Stimulated activated CD4-positive, alpha-beta T cell treated with anti-CD3 and anti-CD28 coated beads, Interleukin-15, amount 100 ng/mL, for 48 hours (primary cell): ENCODE results near the gene TPI1.
"Not testable (repeated sequence)": the region's sequence is repeated elsewhere in the genome, so short reads cannot be mapped to it uniquely, and the experiment has no call there.

Experiments used
- DNase-seq, 2 donors: peaks; one replicate each; pipeline ENCODE4 v3.0.0-alpha.2; 2020; ENCODE audit warnings: low read depth in 2 of 2

Gene TPI1

DNA sequence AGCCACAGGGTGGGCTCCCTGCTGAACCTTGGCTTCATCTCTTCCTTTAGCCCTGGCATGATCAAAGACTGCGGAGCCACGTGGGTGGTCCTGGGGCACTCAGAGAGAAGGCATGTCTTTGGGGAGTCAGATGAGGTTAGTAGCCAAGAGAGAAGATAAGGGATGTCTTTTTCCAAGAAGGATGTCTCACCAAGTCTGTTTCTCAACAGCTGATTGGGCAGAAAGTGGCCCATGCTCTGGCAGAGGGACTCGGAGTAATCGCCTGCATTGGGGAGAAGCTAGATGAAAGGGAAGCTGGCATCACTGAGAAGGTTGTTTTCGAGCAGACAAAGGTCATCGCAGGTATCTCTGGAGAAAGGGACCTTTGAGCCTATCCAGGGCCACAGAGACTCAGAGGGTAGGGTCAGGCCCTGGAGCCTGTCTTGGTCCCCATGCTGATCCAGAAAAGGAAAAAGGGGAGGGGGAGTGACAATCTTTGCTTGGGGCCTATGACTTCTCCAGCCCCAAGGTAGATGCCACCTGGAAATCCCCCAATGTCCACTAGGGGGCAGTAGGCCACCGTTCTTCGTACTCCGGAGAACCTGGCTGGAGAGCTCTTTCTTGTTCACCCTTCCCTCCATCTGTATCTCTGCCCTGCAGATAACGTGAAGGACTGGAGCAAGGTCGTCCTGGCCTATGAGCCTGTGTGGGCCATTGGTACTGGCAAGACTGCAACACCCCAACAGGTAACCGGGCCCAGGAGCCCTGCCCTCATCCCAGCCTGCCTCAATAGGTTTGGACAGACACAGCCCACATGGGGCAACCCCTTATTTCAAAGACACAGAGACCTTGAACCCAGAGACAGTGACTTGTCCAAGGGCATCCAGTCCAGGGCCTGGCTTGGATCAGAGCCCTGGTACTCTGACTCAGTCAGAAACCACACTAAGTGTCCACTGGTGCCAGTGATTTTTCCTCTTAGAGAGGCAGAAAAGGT, 2.0 kb downstream of the TPI1 start:
- DNase-seq: peak; percentile 68 to 77

DNA sequence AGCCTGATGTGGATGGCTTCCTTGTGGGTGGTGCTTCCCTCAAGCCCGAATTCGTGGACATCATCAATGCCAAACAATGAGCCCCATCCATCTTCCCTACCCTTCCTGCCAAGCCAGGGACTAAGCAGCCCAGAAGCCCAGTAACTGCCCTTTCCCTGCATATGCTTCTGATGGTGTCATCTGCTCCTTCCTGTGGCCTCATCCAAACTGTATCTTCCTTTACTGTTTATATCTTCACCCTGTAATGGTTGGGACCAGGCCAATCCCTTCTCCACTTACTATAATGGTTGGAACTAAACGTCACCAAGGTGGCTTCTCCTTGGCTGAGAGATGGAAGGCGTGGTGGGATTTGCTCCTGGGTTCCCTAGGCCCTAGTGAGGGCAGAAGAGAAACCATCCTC, 3.0 kb downstream of the TPI1 start:
- not testable (repeated sequence) for DNase-seq

DNA sequence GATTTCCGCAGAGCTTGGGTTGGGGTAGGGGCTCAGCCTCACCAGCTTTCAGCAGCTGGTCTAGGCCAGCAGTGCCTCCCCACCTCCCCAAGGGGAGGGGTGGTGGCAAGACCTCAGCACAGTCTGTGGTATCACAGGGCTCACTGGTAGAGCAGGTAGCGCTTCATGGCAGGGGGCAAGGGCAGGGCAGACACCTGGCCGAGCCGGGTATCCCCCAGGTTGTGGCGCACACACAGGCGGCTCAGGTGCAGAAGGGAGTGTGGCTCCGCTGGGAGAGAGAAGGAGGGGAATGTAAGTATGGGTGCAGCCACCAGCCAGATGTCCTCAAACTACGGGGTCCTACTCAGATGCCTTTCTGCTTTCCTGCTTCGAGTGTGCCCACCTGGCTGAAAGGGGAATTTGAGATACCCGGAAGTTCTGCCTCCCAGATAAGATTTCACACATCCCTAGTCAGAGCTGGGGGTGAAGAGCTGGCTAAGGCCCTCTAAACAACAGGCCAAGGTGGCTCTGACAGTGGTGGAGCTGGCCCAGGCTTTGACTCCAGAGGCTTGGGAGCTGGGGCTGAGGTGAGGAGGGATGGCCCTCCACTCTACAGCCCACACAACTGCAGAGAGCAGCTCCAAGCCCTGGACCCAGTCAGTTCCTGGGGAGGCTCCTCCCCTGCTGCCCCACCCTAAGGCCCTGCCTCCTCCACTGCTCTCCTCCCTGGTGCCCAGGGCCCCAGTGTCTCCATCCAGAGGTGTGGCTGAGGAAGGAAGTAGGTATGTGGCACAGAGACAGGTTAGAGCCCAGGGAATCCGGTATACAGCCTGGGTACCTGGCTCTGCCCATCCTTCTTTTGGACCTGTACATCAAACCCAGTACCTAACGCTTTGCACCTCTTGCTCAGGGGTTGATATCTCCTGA, 4.0 kb downstream of the TPI1 start:
- peak in 1 of 2 donors; percentile 41 for DNase-seq

GRCh38 chr12:6872073-6873048, 5.0 kb downstream of the TPI1 start:
- peak; percentile 62 to 81 for DNase-seq

- peak; percentile 96 to 100 for DNase-seq
Measured at GRCh38 chr12:6873094-6874014, 6.0 kb downstream of the TPI1 start, which contains the start of gene SPSB2. Gene SPSB2 (minus strand): TSS chr12:6873303. CDS start chr12:6872901, 402 bp downstream.

DNA sequence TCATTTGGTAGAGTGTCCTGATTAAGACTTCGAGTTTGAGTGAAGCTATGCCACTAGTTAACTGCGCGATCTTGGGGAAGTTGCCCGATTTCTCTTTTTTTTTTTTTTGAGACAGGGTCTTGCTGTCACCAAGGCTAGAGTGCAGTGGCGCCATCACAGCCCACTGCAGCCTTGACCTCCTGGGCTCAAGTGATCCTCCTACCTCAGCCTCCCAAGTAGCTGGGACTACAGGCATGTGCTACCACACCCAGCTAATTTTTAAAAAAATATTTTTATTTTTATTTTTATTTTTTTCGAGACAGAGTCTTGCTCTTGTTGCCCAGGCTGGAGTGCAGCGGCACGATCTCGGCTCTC, 6.7 kb downstream of the TPI1 start:
- not testable (repeated sequence) for DNase-seq

DNA sequence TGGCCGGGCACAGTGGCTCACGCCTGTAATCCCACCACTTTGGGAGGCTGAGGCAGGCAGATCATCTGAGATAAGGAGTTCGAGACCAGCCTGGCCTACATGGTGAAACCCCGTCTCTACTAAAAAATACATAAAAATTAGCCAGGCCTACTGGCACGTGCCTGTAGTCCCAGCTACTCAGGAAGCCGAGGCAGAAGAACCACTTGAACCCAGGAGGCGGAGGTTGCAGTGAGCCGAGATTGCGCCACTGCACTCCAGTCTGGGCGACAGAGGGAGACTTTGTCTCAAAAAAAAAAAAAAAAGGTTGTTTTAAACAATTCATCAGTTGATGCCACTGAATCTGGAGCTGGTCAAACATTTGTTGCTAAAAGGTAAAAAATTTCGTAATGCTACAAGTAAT, 12.5 kb downstream of the TPI1 start:
- DNase-seq: not testable (repeated sequence)

- DNase-seq: no peak
Measured at GRCh38 chr12:6883252-6883651, 15.9 kb downstream of the TPI1 start.

GRCh38 chr12:6883683-6884082, 16.4 kb downstream of the TPI1 start:
- no peak for DNase-seq

DNA sequence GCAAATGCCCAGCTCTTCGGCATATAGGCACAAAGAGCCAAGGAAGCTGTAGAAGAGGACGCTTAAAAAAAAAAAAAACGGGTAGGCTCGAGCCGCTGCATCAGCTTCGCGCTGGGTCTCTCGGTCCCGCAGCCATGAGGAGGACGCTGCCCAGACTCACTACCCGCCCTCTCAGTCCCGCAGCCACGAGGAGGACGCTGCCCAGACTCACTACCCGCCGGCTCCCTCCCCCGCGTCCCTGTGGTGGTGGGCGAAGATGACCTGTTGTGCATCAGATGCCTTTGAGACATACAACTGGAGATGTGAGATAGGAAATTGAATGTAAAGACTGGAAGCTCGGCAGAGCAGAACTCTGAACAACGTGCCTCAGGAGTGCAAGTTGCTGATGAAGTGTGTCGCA, 17.2 kb downstream of the TPI1 start:
- DNase-seq: no peak

GRCh38 chr12:6886206-6886999, 19.1 kb downstream of the TPI1 start:
- DNase-seq: not testable (repeated sequence)

GRCh38 chr12:6887460-6887859, 20.1 kb downstream of the TPI1 start:
- no peak for DNase-seq

GRCh38 chr12:6888360-6888759, 21.0 kb downstream of the TPI1 start:
- no peak for DNase-seq

GRCh38 chr12:6888794-6889193, 21.5 kb downstream of the TPI1 start:
- not testable (repeated sequence) for DNase-seq

GRCh38 chr12:6889775-6890573, 22.6 kb downstream of the TPI1 start:
- DNase-seq: not testable (repeated sequence)

DNA sequence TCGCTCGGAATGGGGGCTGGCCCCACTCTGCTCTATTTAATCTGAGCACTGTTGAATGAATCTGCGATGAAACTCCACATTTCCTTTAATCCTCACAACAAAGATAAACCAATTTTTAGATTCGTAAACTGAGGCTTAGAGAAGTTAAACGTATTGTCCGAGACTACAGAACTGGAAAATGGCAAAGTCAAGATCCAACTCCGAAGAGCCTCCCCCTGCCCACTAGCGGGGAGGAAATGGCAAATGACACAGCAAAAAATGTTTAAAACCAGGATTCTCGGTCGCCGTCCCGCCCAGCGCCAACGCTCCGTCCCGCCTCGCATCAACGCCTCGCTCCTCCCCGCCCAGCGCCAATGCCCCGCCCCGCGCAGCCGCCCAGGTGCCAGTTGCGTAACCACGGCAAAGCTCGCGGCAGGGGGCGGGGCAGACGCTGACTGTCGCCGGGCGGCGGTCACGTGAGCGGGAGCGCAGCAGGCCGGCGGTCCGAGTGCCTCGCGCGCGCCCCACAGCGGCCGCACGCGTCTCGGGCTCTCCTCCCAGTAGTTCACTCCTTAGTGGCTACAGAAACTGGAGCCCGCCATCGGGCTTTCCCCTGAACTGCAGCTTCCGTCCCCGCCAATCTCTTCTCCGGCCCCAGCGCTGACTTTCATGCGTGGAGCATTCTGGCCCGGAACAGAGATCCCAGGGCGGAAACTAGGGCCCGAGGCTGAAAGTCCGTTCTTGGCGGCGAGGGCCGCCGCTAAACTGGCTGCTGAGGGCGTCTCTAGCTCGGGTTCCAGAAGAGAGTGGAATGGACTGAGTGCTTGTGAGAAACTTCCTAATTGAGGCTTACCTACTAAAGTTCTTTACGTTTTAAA, 23.7 kb downstream of the TPI1 start:
- DNase-seq: peak; percentile 97 to 99

DNA sequence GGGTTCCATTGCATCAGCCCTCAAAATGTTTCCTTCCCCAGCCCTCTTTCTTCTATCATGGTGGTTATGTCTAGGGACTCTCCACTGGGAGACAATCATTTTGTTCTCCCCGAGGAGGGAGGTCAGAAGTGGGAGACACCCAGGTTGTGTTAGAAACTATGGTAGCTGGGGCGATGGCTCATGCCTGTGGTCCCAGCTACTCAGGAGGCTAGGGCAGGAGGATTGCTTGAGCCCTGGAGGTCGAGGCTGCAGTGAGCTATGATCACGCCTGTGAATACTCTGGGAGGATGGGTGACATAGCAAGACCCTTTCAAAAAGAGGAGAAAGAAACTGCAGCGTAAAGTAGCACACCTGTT, 24.3 kb downstream of the TPI1 start:
- no peak for DNase-seq
